SH-SY5Y (cell line): Measurements from ENCODE around the gene ULBP2.

Source experiments
- GATA2 ChIP-seq: IDR thresholded peaks from 2 replicates; pipeline ENCODE4 v1.6.1; 2011; ENCODE audit warnings: mild to moderate bottlenecking, low read depth, low read length
- GATA3 ChIP-seq: IDR thresholded peaks from 2 replicates; pipeline ENCODE4 v1.6.1; 2011; ENCODE audit warnings: low read depth, mild to moderate bottlenecking, low read length, moderate library complexity

- no peak for TF ChIP-seq GATA3
- no peak for TF ChIP-seq GATA2
Measured at GRCh38 chr6:149921361-149921760, 20.5 kb upstream of the ULBP2 start.
